ENCODE measurements around the gene GLE1.

GRCh38 chr9:128556276-128556675 is 51.8 kb downstream of the GLE1 start:
- TF ChIP-seq CTCF (IDR thresholded peaks at IDR 0.05) (no peak), POLR2A (IDR thresholded peaks at IDR 0.05) (no peak)

All from stomach (tissue), 4 donors.